ENCODE measurements around the gene MYRF. TPM values are rescaled to one million over a fixed set of nuclear protein-coding genes. Genes with fewer than 3 reads are reported as not detected.
A peak's percentile ranks its signal among the peaks of the same experiment; 100 is the strongest.

Gene MYRF
- total RNA-seq, 1 experiment from 2014 or later: 15.3 TPM

- H3K79me2 ChIP-seq (ENCODE audit: low read depth): peaks cover 31% of the 10 kb centered on the region
- no peaks in the 10 kb centered on the region for H3K9me2 ChIP-seq (ENCODE audit: insufficient read depth)
- POLR2A ChIA-PET (ENCODE audit: unreplicated experiment): interaction anchor here (0.5 to 1.2 kb wide), 12 partner anchors 13 to 934 kb away, joined by 3 to 22 read pairs (median 4); partner anchors contain the start of gene FADS2
- H3K4me2 ChIP-seq: peak overlapping the region; percentile 75
- CTCF ChIA-PET: interaction anchor here (0.8 to 2.1 kb wide), 4 partner anchors 15 to 268 kb away, joined by 3 to 13 read pairs (median 5); no protein-coding TSS in a partner anchor
- TF ChIP-seq EZH2 (IDR thresholded peaks at IDR 0.05; ENCODE audit: low read depth) (no peak), CTCF (conservative IDR thresholded peaks at IDR 0.05) (no peak)
- DNase-seq: peak in 1 of 2 experiments; percentile 51
- H2AFZ ChIP-seq: peak overlapping the region; percentile 77
- peaks cover 50% of the 10 kb centered on the region; the same call in 1 of the 2 replicates for H3F3A ChIP-seq (ENCODE audit: insufficient read depth, low read depth)
- H4K20me1 ChIP-seq (ENCODE audit: insufficient read depth): no peaks in the 10 kb centered on the region
- peaks cover 20% of the 10 kb centered on the region for H3K4me1 ChIP-seq (replicated peaks; ENCODE audit: insufficient read depth)
- H3K36me3 ChIP-seq (ENCODE audit: low read depth): peaks cover 33% of the 10 kb centered on the region
- intact Hi-C loops (cut with micrococcal nuclease; ENCODE audit: unreplicated experiment): no loop called here
- H3K27me3 ChIP-seq (ENCODE audit: insufficient read depth, low read depth): no peaks in the 10 kb centered on the region
- peak overlapping the region; percentile 75 for H3K27ac ChIP-seq
- no peaks in the 10 kb centered on the region for H3K9me3 ChIP-seq (ENCODE audit: insufficient read depth, low read depth)
- peak overlapping the region; percentile 95 for H3K4me3 ChIP-seq
- TSS peak; percentile 62 for BruUV-seq (replicated peaks)
Measured at GRCh38 chr11:61814247-61814957, 62.0 kb downstream of the MYRF start.

- H3K9me2 ChIP-seq (ENCODE audit: insufficient read depth): no peaks in the 10 kb centered on the region
- no peaks in the 10 kb centered on the region for H4K20me1 ChIP-seq (ENCODE audit: insufficient read depth)
- H3K27me3 ChIP-seq (ENCODE audit: insufficient read depth, low read depth): no peaks in the 10 kb centered on the region
- peak overlapping the region; percentile 80 for H3K27ac ChIP-seq
- peaks cover 31% of the 10 kb centered on the region for H3K79me2 ChIP-seq (ENCODE audit: low read depth)
- H2AFZ ChIP-seq: peak overlapping the region; percentile 89
- H3K9me3 ChIP-seq (ENCODE audit: insufficient read depth, low read depth): no peaks in the 10 kb centered on the region
- H3K4me3 ChIP-seq: peak overlapping the region; percentile 95
- H3F3A ChIP-seq (ENCODE audit: insufficient read depth, low read depth): peaks cover 56% of the 10 kb centered on the region
- peaks cover 25% of the 10 kb centered on the region for H3K36me3 ChIP-seq (ENCODE audit: low read depth)
- DNase-seq: peak; percentile 97 to 99
- ChIA-PET POLR2A (ENCODE audit: unreplicated experiment) (interaction anchor here (0.5 to 1.2 kb wide), 20 partner anchors 13 to 956 kb away, joined by 3 to 22 read pairs (median 4); partner anchors contain the start of genes FADS2 and TAF6L), CTCF (interaction anchor here (0.8 to 2.1 kb wide), 4 partner anchors 14 to 267 kb away, joined by 3 to 13 read pairs (median 5); no protein-coding TSS in a partner anchor)
- peak overlapping the region; percentile 75 for H3K4me2 ChIP-seq
- BruUV-seq (replicated peaks): TSS peak; percentile 72
- TF ChIP-seq CTCF (conservative IDR thresholded peaks at IDR 0.05): no peak
- no peak for TF ChIP-seq EZH2 (IDR thresholded peaks at IDR 0.05; ENCODE audit: low read depth)
- intact Hi-C loops (cut with micrococcal nuclease; ENCODE audit: unreplicated experiment): loop anchor here (1.0 kb wide), 1 partner anchor 152 kb away; the partner anchor contains the start of gene FTH1
- peaks cover 28% of the 10 kb centered on the region for H3K4me1 ChIP-seq (replicated peaks; ENCODE audit: insufficient read depth)
Measured at GRCh38 chr11:61814958-61815789, 62.7 kb downstream of the MYRF start.

All from PC-9 (cell line).